Sigmoid colon (tissue), 3 donors: ENCODE results near the gene CDKN1A.

ENCODE experiments used
- CTCF ChIP-seq, 4 experiments: fragments of 450-650 bp in 3 of 4; fragments of 200-600 bp in 1 of 4; IDR thresholded peaks; one replicate each; pipeline ENCODE4 v1.5.1; 2016 to 2019; ENCODE audit warnings: antibody characterized with exemption in 4 of 4, mild to moderate bottlenecking in 3 of 4, moderate library complexity in 2 of 4
- POLR2A ChIP-seq, 2 donors: fragments of 450-650 bp; IDR thresholded peaks; one replicate each; pipeline ENCODE4 v1.6.1; 2016; ENCODE audit warnings: antibody characterized with exemption in 2 of 2, mild to moderate bottlenecking in 2 of 2, moderate library complexity in 2 of 2

DNA sequence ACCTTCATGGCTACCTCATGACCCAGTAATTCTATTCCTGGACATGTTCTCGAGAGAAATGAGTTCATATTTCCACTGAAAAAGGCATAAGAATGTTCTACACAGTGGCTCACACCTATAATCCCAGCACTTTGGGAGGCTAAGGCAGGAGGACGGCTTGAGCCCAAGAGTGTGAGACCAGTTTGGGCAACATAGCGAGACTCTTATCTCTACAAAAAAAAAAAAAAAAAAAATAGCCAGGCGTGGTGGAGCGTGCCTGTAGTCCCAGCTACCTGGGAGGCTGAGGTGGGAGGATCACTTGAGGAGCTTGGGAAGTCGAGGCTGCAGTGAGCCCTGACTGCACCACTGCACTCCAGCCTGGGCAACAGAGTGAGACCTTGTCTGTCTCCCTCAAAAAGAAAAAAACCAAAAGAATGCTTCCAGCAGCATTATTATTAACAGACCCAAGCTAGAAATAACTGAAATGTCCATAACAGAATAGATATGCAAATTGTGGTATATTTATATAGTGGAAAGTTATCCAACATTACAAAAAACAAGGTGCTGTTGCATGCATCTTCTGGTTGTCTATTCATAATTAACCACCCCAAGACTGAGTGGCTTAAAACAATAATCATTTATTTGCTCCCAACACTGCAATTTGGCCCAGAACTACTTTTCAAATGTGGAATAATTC is 9.7 kb downstream of the CDKN1A start:
- TF ChIP-seq POLR2A (IDR thresholded peaks at IDR 0.05), result no peak
- no peak for TF ChIP-seq CTCF (IDR thresholded peaks at IDR 0.05)
